A549 (cell line): ENCODE data around the gene KIAA0232.

Experiments used
- CEBPB ChIP-seq, 2 experiments: fragments of >200 bp in 1 of 2; sonication (Bioruptor Twin) in 1 of 2; formaldehyde crosslinking in 1 of 2; IDR thresholded peaks; 2 replicates each; pipeline ENCODE4 v1.6.1; 2012 to 2016
- CTCF ChIP-seq: fragments of >200 bp; sonication (Bioruptor Twin); formaldehyde crosslinking; IDR thresholded peaks from 3 replicates; pipeline ENCODE4 v1.5.1; 2016
- HOXA7 ChIP-seq: fragments of 250-450 bp; sonication (Bioruptor Pico); IDR thresholded peaks from 2 replicates; pipeline ENCODE4 v1.5.0; 2020; ENCODE audit warnings: mild to moderate bottlenecking, moderate library complexity
- HOXB5 ChIP-seq: fragments of 250-450 bp; sonication (Bioruptor Pico); IDR thresholded peaks from 2 replicates; pipeline ENCODE4 v1.5.0; 2020; ENCODE audit warnings: mild to moderate bottlenecking, moderate library complexity
- JUN ChIP-seq, 2 experiments: fragments of >200 bp; sonication (Bioruptor Twin); formaldehyde crosslinking; IDR thresholded peaks; 2 replicates in 1 of 2; 3 replicates in 1 of 2; pipeline ENCODE4 v1.6.1; 2016 to 2017
- KDM1A ChIP-seq: fragments of 200-600 bp; sonication (generic); IDR thresholded peaks from 2 replicates; pipeline ENCODE4 v1.6.1; 2016; ENCODE audit warnings: low read depth, mild to moderate bottlenecking
- KDM5A ChIP-seq: fragments of 200-600 bp; sonication (generic); IDR thresholded peaks from 2 replicates; pipeline ENCODE4 v1.6.1; 2016; ENCODE audit warnings: antibody characterized with exemption, mild to moderate bottlenecking
- MAFK ChIP-seq: fragments of 450-650 bp; IDR thresholded peaks from 2 replicates; pipeline ENCODE4 v1.6.1; 2014; ENCODE audit not compliant: partially characterized antibody
- POLR2A ChIP-seq: IDR thresholded peaks from 2 replicates; pipeline ENCODE4 v1.6.1; 2012; ENCODE audit warnings: mild to moderate bottlenecking, low read length
- RCOR1 ChIP-seq: fragments of 150-350 bp; IDR thresholded peaks from 2 replicates; pipeline ENCODE4 v1.6.1; 2014; ENCODE audit warnings: antibody characterized with exemption, low read length, low read depth
- REST ChIP-seq: fragments of 200-600 bp; sonication (generic); IDR thresholded peaks from 2 replicates; pipeline ENCODE4 v1.6.1; 2016; ENCODE audit warnings: antibody characterized with exemption, mild to moderate bottlenecking, moderate library complexity
- SREBF2 ChIP-seq: fragments of 450-650 bp; IDR thresholded peaks from 2 replicates; pipeline ENCODE4 v1.6.1; 2014; ENCODE audit warnings: mild to moderate bottlenecking, moderate library complexity
- ZSCAN20 ChIP-seq: fragments of 250-450 bp; sonication (Bioruptor Pico); IDR thresholded peaks from 2 replicates; pipeline ENCODE4 v1.8.0; 2022; ENCODE audit warnings: mild to moderate bottlenecking, moderate library complexity

GRCh38 chr4:6803246-6803645 is 20.7 kb downstream of the KIAA0232 start:
- TF ChIP-seq POLR2A = no peak
- no peak for TF ChIP-seq CTCF
- no peak for TF ChIP-seq MAFK
- no peak for TF ChIP-seq REST
- no peak for TF ChIP-seq HOXA7 (CRISPR knock-in tag)
- no peak for TF ChIP-seq HOXB5
- TF ChIP-seq SREBF2 = no peak
- no peak for TF ChIP-seq JUN (IDR thresholded peaks at IDR 0.05)
- no peak for TF ChIP-seq RCOR1
- no peak for TF ChIP-seq KDM1A
- TF ChIP-seq KDM5A = no peak
- TF ChIP-seq ZSCAN20 (CRISPR knock-in tag) = no peak
- TF ChIP-seq CEBPB (IDR thresholded peaks at IDR 0.05) = no peak
